ENCODE results near the gene ADAP1.
"Not testable (repeated sequence)": the region's sequence is repeated elsewhere in the genome, so short reads cannot be mapped to it uniquely, and the experiment has no call there.

Gene ADAP1

GRCh38 chr7:938546-939185, 15.8 kb downstream of the ADAP1 start:
- DNase-seq (ENCODE audit: low read depth in 2 of 2), result no peak

DNA sequence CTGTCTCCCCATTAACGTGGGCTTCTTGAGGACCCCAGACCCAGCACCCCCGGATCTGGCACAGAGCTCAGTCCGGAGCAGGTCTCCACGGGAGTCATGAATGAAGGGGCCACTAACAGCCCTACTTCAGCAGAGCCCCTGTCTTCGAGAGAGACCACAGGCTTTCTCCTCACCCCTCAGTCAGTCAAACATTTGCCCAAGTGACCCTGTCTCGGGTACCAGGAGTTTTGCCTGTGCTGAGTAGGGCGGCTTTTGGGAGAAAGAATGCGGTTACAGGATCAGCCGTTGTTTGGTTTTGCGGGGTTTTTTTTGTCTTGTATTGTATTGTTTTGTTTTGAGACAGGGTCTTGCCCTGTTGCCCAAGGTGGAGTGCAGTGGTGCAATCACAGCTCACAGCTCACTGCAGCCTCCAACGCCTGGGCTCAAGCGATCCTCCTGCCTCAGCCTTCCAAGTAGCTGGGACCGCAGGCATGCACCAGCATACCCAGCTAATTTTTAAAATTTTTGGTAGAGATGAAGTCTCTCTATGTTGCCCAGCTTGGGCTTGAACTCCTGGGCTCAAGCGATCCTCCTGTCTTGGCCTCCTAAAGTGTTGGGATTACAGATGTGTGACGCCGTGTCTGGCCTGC, 16.5 kb downstream of the ADAP1 start:
- DNase-seq (ENCODE audit: low read depth in 2 of 2), result no peak

GRCh38 chr7:936386-937054, 18.0 kb downstream of the ADAP1 start:
- no peak for DNase-seq (ENCODE audit: low read depth in 2 of 2)

DNA sequence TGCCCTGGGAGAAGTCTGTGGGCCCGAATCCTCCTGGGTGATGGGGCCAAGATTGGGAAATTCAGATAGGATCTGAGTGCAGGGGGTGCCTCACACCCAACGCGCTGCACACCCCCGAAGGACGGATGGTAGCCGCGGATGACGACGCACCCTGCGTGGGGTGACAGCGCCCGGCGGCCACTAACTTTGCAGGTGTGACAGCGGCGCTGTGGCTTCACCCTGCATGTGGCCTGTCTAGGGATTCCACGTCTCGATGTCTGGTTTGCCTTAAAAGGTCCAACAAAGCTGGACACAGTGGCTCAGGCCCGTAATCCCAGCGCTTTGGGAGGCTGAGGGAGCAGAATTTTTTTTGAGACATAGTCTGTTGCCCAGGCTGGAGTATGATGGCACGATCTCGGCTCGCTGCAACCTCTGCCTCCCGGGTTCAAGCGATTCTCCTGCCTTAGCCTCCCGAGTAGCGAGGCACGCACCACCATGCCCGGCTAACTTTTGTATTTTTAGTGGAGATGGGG, 18.6 kb downstream of the ADAP1 start:
- DNase-seq (ENCODE audit: low read depth in 2 of 2), result no peak

DNA sequence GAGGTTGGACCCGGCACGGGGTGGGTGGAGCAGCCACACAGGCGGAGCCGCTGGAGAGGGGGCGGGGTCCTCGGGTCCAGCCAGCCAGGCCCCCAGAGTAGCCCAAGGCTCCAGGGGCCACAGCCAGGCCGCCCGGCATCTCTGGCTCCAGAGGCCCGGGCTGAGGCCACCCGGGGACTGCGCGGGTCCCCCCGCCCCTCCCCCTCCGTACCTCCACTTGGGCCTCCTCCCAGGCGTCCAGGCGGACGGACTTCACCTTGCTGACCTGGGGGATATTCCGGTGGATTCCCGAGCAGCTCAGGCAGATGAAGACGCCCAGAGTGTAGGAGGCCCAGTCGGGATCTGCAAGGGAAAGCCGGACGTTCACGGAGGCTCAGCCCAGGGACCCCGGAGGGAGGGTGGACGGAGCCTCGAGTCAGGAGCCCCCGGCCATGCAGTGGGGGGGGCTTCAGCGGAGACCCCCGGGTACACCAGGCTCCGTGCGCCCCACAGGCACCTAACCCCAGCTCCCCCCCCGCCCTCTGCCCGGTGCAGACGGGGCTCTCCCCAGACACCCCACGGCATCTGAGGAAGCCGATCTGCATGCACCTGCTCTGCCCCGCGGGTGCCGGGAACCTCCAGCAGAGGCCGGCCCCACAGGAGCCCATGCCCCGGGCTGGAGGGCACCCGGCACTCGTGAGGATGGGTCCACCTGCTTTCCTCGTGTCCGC, 19.2 kb downstream of the ADAP1 start:
- DNase-seq (ENCODE audit: low read depth in 2 of 2), result no peak

DNA sequence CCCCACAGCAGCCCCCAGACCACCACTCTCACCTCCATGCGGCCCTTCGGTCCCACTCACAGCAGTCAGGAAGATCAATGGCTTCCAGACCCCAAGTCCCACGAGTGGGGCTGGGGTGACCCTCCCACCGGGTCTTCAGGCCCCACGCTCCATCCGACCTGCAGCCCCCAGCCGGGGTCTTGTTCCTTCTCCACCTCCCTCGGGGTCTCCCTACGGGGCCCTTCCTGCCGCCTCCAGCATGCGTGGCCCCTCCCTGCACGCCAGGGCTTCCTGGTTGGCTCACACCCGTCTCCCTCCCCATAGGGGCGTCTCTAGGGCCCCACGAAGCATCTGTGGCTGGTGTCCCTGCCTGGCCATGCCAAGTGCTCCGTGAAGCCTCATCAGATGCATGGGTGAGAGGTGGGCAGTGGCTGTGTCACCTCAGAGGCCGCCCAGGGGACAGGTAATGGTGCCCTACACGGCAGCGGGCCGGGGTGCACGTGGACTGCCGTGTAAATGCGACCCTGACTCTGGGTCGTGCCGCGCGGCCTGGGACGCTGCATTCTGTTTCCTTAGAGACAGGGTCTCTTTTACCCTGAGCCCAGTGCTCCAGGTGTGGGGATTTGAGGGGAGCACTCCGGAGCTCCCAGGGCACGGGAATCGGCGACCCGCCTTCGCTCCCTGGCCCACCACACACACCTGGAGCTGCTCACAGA, 19.9 kb downstream of the ADAP1 start:
- no peak for DNase-seq (ENCODE audit: low read depth in 2 of 2)

DNA sequence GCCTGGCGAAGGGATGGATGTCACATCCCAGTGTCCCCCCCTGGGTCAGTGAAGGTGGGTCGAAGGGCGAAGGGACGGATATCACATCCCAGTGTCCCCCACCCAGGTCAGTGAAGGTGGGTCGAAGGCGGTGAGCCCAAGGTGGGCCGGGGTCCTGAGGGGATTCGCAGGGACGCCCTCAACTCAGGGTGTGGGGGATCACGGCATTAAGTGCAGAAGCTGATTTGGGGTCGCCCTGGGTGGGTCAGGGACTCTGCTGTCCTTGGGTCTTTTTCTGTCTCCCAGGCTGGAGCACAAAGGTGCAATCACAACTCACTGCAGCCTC, 21.9 kb downstream of the ADAP1 start:
- no peak for DNase-seq (ENCODE audit: low read depth in 2 of 2)

DNA sequence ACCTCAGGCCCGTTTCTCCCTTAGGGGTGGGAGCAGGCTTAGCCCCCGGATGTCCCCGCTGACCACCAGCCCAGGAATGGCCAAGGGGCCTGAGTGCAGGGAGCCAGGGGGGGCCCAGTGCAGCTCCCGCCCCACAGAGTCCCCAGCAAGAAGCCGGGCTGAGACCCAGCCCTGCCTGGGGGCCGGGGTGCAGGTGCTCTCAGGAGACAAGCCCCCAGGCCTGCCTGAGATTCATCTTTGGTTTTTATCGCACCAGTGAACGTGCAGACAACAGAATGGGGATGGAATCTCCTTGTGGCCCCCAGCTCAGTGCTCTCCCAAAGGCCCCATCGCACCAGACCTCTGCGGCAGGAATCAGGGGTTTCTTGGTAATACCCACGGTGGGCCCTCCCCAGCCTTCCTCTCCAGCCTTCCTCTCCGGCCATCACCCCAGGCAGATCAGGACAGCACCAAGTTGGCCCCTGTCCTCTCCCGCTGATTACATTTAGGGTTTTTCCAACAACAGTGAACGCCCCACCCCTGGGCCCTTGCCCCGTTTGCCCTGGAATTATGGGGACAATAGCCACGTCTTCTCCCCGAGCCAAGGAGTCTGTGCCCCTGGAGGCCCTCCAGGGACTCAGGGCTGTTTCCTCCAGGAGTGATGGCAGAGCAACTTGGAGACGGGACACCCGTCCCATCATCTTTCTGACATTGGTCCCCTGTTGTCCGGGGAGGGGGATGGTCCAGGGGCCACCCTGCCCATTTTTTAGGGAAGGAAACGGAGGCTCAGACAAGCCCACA, 22.4 kb downstream of the ADAP1 start:
- DNase-seq (ENCODE audit: low read depth in 2 of 2), result no peak

DNA sequence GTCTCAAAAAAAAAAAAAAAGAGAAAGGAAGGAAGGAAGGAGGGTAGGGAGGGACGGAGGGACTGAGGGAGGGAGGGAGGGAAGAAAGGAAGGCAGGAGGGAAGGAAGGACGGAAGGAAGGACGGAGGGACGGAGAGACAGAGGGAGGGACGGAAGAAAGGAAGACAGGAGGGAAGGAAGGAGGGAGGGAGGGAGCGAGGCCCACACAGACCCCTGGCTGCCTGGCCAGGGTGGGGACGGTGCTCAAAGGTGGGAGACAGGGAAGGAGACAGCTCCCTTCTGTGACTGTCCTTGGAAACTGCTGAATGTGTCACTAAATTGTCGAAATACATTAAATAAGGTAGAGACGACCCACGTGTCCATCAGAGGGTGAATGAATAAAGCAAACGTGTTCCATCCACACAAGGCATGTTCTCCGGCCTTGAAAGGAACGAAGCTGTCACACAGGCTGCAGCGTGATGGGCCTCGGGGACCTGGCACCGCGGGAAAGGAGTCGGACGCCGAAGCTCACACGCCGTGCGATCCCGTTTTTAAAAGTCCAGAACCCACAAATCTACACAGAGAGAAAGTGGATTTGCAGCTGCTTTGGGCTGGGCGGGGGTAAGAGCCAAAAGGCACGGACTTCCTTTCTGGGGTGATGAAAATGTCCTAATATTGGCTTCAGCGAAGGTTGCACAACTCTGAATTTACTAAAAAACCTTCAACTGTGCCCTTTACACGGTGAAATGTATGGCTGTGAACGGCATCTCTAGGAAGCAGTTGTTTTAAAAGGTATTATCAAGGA, 23.3 kb downstream of the ADAP1 start:
- DNase-seq (ENCODE audit: low read depth in 2 of 2), result no peak

DNA sequence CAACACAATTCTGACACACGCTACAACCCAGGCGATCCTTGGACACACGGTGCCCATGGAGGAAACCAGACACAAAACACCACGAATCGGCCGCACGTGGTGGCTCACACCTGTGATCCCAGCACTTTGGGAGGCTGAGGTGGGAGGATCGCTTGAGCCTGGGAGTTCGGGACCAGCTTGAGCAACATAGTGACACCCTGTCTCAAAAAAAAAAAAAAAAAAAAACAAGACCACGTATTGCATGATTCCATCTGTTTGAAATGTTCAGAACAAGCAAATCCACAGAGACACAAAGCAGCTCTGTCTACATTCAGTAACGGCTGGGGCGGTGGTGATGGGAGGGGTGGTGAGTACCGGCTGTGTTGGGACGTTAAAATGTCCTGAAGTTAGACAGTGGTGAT, 25.2 kb downstream of the ADAP1 start:
- no peak for DNase-seq (ENCODE audit: low read depth in 2 of 2)

- DNase-seq (ENCODE audit: low read depth in 2 of 2), result no peak
Observed at GRCh38 chr7:927031-927671, 27.3 kb downstream of the ADAP1 start.

- DNase-seq (ENCODE audit: low read depth in 2 of 2), result no peak
Observed at GRCh38 chr7:926061-927030, 28.1 kb downstream of the ADAP1 start.

- DNase-seq (ENCODE audit: low read depth in 2 of 2), result no peak
Observed at GRCh38 chr7:925601-926000, 28.9 kb downstream of the ADAP1 start.

- no peak for DNase-seq (ENCODE audit: low read depth in 2 of 2)
Observed at GRCh38 chr7:924541-925231, 29.8 kb downstream of the ADAP1 start.

GRCh38 chr7:924042-924441, 30.4 kb downstream of the ADAP1 start:
- not testable (repeated sequence) for DNase-seq (ENCODE audit: low read depth in 2 of 2)

DNA sequence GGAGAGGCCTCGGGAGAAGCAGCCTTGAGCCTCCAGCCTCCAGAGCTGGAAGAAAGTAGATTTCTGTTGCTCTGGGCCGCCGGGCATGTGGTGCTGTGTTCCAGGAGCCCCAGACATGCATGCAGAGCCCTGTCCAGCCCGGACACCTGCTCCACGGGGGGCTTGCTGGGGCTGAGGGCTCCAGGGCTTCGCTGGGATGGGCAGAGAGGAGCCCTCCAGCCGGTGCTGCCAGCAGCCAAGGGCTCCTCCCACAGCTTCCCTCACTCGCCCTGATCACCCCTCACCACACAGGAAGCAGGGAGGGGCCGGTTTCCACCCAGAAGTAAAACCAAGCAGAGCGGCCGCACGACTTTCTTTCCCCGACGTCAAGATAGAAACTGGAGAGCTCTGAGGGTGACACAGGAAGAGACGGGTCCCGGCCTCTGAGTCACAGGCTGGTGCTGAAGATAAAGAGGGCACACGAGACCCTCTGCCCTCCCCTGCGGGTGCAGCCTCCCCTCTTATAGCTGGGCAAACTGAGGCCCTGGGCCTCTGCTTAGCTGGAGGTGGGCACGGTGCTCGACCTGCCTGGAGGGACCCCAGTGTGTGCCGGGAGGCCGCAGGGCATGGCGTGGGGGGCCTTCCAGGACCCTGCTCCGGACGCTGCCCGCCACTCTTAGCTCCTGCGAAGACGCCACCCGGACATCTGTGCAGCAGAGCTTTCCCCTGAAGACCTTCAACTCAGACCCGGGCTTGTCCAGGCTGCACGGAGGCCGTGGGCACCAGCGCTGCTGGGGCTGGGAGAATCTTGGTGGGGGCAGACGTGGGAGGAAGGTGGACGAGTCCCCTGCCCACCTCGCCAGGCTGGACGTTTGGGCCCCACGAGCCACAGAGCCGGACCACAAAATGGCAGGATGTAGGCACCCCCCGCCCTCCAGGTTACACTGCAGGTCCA, 31.1 kb downstream of the ADAP1 start:
- no peak for DNase-seq (ENCODE audit: low read depth in 2 of 2)
